Trophoblast cell (in vitro differentiated cells and primary cell): ENCODE measurements around the gene KLHDC7B.
A peak's percentile ranks its signal among the peaks of the same experiment; 100 is the strongest.

Experiments
- DNase-seq, 2 donors: peaks; one replicate each; pipeline ENCODE4 v3.0.0-alpha.2; 2016
- H2AFZ ChIP-seq: 2 replicates; pipeline ENCODE4 v1.6.1; 2013; ENCODE audit warnings: low read length, moderate library complexity, mild to moderate bottlenecking; ENCODE audit not compliant: insufficient read depth, poor library complexity
- H2AK5ac ChIP-seq: 2 replicates; pipeline ENCODE4 v1.6.1; 2013; ENCODE audit warnings: mild to moderate bottlenecking, low read length
- H2BK120ac ChIP-seq: 2 replicates; pipeline ENCODE4 v1.6.1; 2013; ENCODE audit warnings: low read length, mild to moderate bottlenecking, moderate library complexity; ENCODE audit not compliant: insufficient read depth, poor library complexity
- H2BK12ac ChIP-seq: 2 replicates; pipeline ENCODE4 v1.6.1; 2013; ENCODE audit warnings: mild to moderate bottlenecking, low read length, moderate library complexity
- H2BK5ac ChIP-seq: 2 replicates; pipeline ENCODE4 v1.6.1; 2013; ENCODE audit warnings: low read length, low read depth, moderate library complexity, mild to moderate bottlenecking; ENCODE audit not compliant: poor library complexity
- H3K14ac ChIP-seq: 2 replicates; pipeline ENCODE4 v1.6.1; 2013; ENCODE audit warnings: mild to moderate bottlenecking, low read length
- H3K18ac ChIP-seq: 2 replicates; pipeline ENCODE4 v1.6.1; 2013; ENCODE audit warnings: mild to moderate bottlenecking, low read length
- H3K23ac ChIP-seq: 2 replicates; pipeline ENCODE4 v1.6.1; 2013; ENCODE audit warnings: low read length
- H3K27ac ChIP-seq: 2 replicates; pipeline ENCODE4 v1.5.1; 2013; ENCODE audit warnings: low read depth, mild to moderate bottlenecking, inconsistent platforms, low read length, moderate library complexity
- H3K27me3 ChIP-seq: 2 replicates; pipeline ENCODE4 v1.6.1; 2013; ENCODE audit warnings: inconsistent platforms, mild to moderate bottlenecking, low read length, moderate library complexity; ENCODE audit not compliant: insufficient read depth
- H3K36me3 ChIP-seq, 2 experiments: 1 replicate in 1 of 2; 2 replicates in 1 of 2; pipeline ENCODE4 v1.6.1; 2013; ENCODE audit warnings: low read length in 2 of 2, mild to moderate bottlenecking in 2 of 2, moderate library complexity in 1 of 2; ENCODE audit not compliant: insufficient read depth in 2 of 2, control insufficient read depth in 1 of 2
- H3K4ac ChIP-seq: 2 replicates; pipeline ENCODE4 v1.6.1; 2013; ENCODE audit warnings: low read depth, mild to moderate bottlenecking, low read length, moderate library complexity
- H3K4me1 ChIP-seq, 2 experiments: 1 replicate in 1 of 2; 2 replicates in 1 of 2; pipeline ENCODE4 v1.6.1; 2013; ENCODE audit warnings: low read length in 2 of 2, mild to moderate bottlenecking in 2 of 2, moderate library complexity in 1 of 2; ENCODE audit not compliant: insufficient read depth in 2 of 2, control insufficient read depth in 1 of 2
- H3K4me2 ChIP-seq: 2 replicates; pipeline ENCODE4 v1.6.1; 2013; ENCODE audit warnings: inconsistent platforms, mild to moderate bottlenecking, low read length, moderate library complexity
- H3K4me3 ChIP-seq: 2 replicates; pipeline ENCODE4 v1.5.1; 2013; ENCODE audit warnings: mild to moderate bottlenecking, low read depth, low read length, inconsistent platforms
- H3K79me1 ChIP-seq: one replicate; pipeline ENCODE4 v1.6.1; 2013; ENCODE audit warnings: low read length
- H3K79me2 ChIP-seq: 2 replicates; pipeline ENCODE4 v1.6.1; 2013; ENCODE audit warnings: low read length, mild to moderate bottlenecking; ENCODE audit not compliant: control insufficient read depth, insufficient read depth, poor library complexity
- H3K9ac ChIP-seq: 2 replicates; pipeline ENCODE4 v1.6.1; 2013; ENCODE audit warnings: mild to moderate bottlenecking, low read length
- H3K9me3 ChIP-seq: 2 replicates; pipeline ENCODE4 v1.6.1; 2013; ENCODE audit warnings: low read depth, mild to moderate bottlenecking, control low read depth, inconsistent platforms, low read length; ENCODE audit not compliant: insufficient read depth
- H4K12ac ChIP-seq: 2 replicates; pipeline ENCODE4 v1.6.1; 2013; ENCODE audit warnings: low read depth, mild to moderate bottlenecking, low read length, moderate library complexity
- H4K8ac ChIP-seq: 2 replicates; pipeline ENCODE4 v1.6.1; 2013; ENCODE audit warnings: low read depth, mild to moderate bottlenecking, low read length, moderate library complexity
- H4K91ac ChIP-seq: one replicate; pipeline ENCODE4 v1.6.1; 2013; ENCODE audit warnings: low read depth, mild to moderate bottlenecking, low read length, moderate library complexity
- WGBS: extraction: QIAGEN DNeasy Blood & Tissue Kit; methylation state at CpG from one replicate; pipeline ENCODE4 v1.1.7; 2013; ENCODE audit warnings: missing lambda C conversion rate; ENCODE audit not compliant: insufficient read length, insufficient coverage; ENCODE audit errors: extremely low coverage; 5-methylcytosine and 5-hydroxymethylcytosine counted together

The KLHDC7B gene

GRCh38 chr22:50562523-50563412 lies 17.1 kb downstream of the KLHDC7B start, which contains the start of gene SYCE3:
SYCE3 (minus strand) TSS chr22:50562919; CDS start chr22:50556405, 6,514 bp downstream.
- no peak within 1 kb of the TSS for H3K4ac ChIP-seq
- peak within 1 kb of the TSS; percentile 1 for H3K9ac ChIP-seq
- WGBS, result no CpG with 5 or more reads among the region's 61 CpGs
- H4K12ac ChIP-seq, result peak within 1 kb of the TSS; percentile 83
- H3K9me3 ChIP-seq, result no peaks in the 10 kb centered on the region
- H4K91ac ChIP-seq, result peak within 1 kb of the TSS; percentile 56
- H2BK12ac ChIP-seq, result no peak within 1 kb of the TSS
- H3K79me2 ChIP-seq, result no peaks in the 10 kb centered on the region
- H3K36me3 ChIP-seq, result peaks cover 1 to 3% of the 10 kb centered on the region in 2 experiments
- peak within 1 kb of the TSS; percentile 69 for H2AFZ ChIP-seq
- H3K4me3 ChIP-seq, result peak within 1 kb of the TSS; percentile 50
- no peak within 1 kb of the TSS for H2BK120ac ChIP-seq
- peak within 1 kb of the TSS; percentile 24 for H3K14ac ChIP-seq
- H3K27ac ChIP-seq, result no peak within 1 kb of the TSS
- no peak within 1 kb of the TSS for H3K23ac ChIP-seq
- peaks cover 5 to 8% of the 10 kb centered on the region in 2 experiments for H3K4me1 ChIP-seq
- no peak within 1 kb of the TSS for H2AK5ac ChIP-seq
- no peak within 1 kb of the TSS for H2BK5ac ChIP-seq
- H3K27me3 ChIP-seq, result no peaks in the 10 kb centered on the region
- H4K8ac ChIP-seq, result peak within 1 kb of the TSS; percentile 69
- H3K79me1 ChIP-seq, result peaks cover 1% of the 10 kb centered on the region
- peak within 1 kb of the TSS; percentile 5 for H3K18ac ChIP-seq
- H3K4me2 ChIP-seq, result peak within 1 kb of the TSS; percentile 93
- peak; percentile 97 to 99 for DNase-seq

DNA sequence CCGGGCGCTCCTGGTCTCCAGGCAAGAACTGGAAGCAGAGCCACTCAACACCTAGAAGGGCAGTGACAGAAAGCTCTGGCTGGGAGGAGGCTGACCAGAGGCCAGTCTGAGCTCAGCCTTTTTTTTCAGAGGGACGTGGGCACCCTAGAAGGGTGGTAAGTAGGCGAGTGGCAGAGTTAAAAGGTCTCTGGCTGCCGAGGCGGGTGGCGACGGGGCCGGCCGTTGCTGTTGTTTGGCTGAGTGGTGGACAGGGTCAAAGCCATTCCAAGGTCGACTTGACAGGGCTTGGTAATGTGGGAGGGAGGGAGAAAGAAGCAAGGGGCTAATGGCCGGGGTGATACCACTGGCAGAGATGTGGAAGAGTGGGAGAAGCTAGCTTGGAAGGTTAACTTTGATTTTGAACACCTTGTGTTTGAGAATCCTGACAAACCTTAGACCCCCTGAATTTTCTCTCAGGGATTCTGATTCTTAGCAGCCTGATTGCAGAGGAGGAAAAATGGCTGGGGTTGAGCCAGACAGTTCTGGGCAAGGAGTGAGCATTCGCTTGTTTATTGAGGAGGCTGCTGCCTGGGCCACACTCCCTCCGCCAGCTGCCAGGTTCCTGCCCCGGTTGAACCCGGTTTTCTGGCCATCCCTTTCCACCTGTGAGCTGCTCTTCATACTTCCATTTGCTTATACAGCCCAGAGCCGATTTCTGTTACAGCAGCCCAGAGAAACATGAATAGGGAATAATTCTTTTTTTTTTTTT lies 17.9 kb downstream of the KLHDC7B start:
- Histone ChIP-seq H3K18ac (peak overlapping the region; percentile 5), H4K12ac (no peak overlapping the region), H3K9me3 (no peaks in the 10 kb centered on the region), H4K91ac (peak overlapping the region; percentile 9), H3K4ac (no peak overlapping the region), H3K79me2 (no peaks in the 10 kb centered on the region), H4K8ac (peak overlapping the region; percentile 55), H2BK5ac (no peak overlapping the region), H3K4me3 (peak overlapping the region; percentile 50), H3K27ac (no peak overlapping the region), H3K4me2 (peak overlapping the region; percentile 93), H3K14ac (peak overlapping the region; percentile 24), H2AFZ (peak overlapping the region; percentile 51), H2AK5ac (no peak overlapping the region), H3K27me3 (no peaks in the 10 kb centered on the region), H3K9ac (peak overlapping the region; percentile 1), H2BK120ac (no peak overlapping the region), H3K36me3 (peaks cover 5 to 7% of the 10 kb centered on the region in 2 experiments), H2BK12ac (no peak overlapping the region), H3K79me1 (peaks cover 1% of the 10 kb centered on the region), H3K23ac (no peak overlapping the region), H3K4me1 (peaks cover 5 to 8% of the 10 kb centered on the region in 2 experiments)
- WGBS, result no CpG with 5 or more reads among the region's 17 CpGs
- peak in 1 of 2 donors; percentile 4 for DNase-seq

DNA sequence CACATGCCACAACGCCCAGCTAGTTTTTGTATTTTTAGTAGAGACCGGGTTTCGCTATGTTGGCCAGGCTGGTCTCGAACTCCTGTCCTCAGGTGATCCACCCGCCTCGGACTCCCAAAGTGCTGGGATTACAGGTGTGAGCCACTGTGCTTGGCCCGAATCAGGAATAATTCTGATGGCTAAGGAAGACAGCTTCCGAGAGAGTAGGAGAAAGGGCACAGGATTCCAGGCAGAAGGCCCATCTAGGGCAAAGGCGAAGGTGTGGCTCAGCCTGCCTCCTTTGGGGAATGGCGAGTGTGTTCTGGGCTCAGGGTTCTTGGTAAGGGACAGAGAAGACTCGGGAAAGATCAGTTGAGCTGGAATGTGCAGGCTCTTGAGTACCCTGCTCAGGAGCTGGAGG lies 18.6 kb downstream of the KLHDC7B start:
- Histone ChIP-seq H3K23ac (no peak overlapping the region), H3K14ac (no peak overlapping the region), H3K4me2 (no peak overlapping the region), H2BK12ac (no peak overlapping the region), H3K4me1 (peaks cover 5 to 8% of the 10 kb centered on the region in 2 experiments), H3K27ac (no peak overlapping the region), H3K9me3 (no peaks in the 10 kb centered on the region), H3K4ac (no peak overlapping the region), H4K91ac (no peak overlapping the region), H2AK5ac (no peak overlapping the region), H3K4me3 (no peak overlapping the region), H3K27me3 (no peaks in the 10 kb centered on the region), H4K8ac (no peak overlapping the region), H2BK120ac (no peak overlapping the region), H4K12ac (no peak overlapping the region), H3K18ac (no peak overlapping the region), H3K79me2 (no peaks in the 10 kb centered on the region), H3K9ac (no peak overlapping the region), H2AFZ (no peak overlapping the region), H3K36me3 (peaks cover 12 to 14% of the 10 kb centered on the region in 2 experiments), H3K79me1 (peaks cover 1% of the 10 kb centered on the region), H2BK5ac (no peak overlapping the region)
- peak; percentile 79 to 81 for DNase-seq
- WGBS, result no CpG with 5 or more reads among the region's 11 CpGs

- peaks cover 45 to 48% of the 10 kb centered on the region in 2 experiments for H3K36me3 ChIP-seq
- H2BK5ac ChIP-seq, result no peak overlapping the region
- H3K4me3 ChIP-seq, result no peak overlapping the region
- no peak overlapping the region for H3K9ac ChIP-seq
- H3K18ac ChIP-seq, result no peak overlapping the region
- H3K27ac ChIP-seq, result no peak overlapping the region
- H2AFZ ChIP-seq, result no peak overlapping the region
- H3K4ac ChIP-seq, result no peak overlapping the region
- H3K9me3 ChIP-seq, result peaks cover 2% of the 10 kb centered on the region
- H3K4me2 ChIP-seq, result no peak overlapping the region
- WGBS, result no CpG with 5 or more reads among the region's 7 CpGs
- H2BK12ac ChIP-seq, result no peak overlapping the region
- H4K91ac ChIP-seq, result no peak overlapping the region
- no peak overlapping the region for H2AK5ac ChIP-seq
- no peak overlapping the region for H4K12ac ChIP-seq
- H3K14ac ChIP-seq, result no peak overlapping the region
- no peaks in the 10 kb centered on the region for H3K79me2 ChIP-seq
- no peak overlapping the region for H3K23ac ChIP-seq
- no peaks in the 10 kb centered on the region for H3K27me3 ChIP-seq
- DNase-seq, result no peak
- no peaks in the 10 kb centered on the region for H3K79me1 ChIP-seq
- H3K4me1 ChIP-seq, result peaks cover 5 to 8% of the 10 kb centered on the region in 2 experiments
- H2BK120ac ChIP-seq, result no peak overlapping the region
- no peak overlapping the region for H4K8ac ChIP-seq
Measured at GRCh38 chr22:50567721-50568252, 22.1 kb downstream of the KLHDC7B start.
